Dendritic cell treated with granulocyte-macrophage colony-stimulating factor and Interleukin-4, amounts not matched to agents 40 ng/mL and 50 ng/mL, for 4 days (primary cell): ENCODE data around the gene PDX1.

Experiments
- H3K27ac Mint-ChIP-seq: one replicate; pipeline ENCODE4 v1.8.0; 2022; ENCODE audit warnings: mild to moderate bottlenecking, mixed read lengths
- H3K27me3 Mint-ChIP-seq: one replicate; pipeline ENCODE4 v1.8.0; 2022; ENCODE audit warnings: mild to moderate bottlenecking, mixed read lengths
- H3K36me3 Mint-ChIP-seq: one replicate; pipeline ENCODE4 v1.8.0; 2022; ENCODE audit warnings: low read depth, mixed read lengths
- H3K4me1 Mint-ChIP-seq: one replicate; pipeline ENCODE4 v1.8.0; 2022; ENCODE audit warnings: low read depth, mixed read lengths
- H3K4me3 Mint-ChIP-seq: one replicate; pipeline ENCODE4 v1.8.0; 2022; ENCODE audit warnings: mild to moderate bottlenecking, moderate library complexity, mixed read lengths
- H3K9me3 Mint-ChIP-seq: one replicate; pipeline ENCODE4 v1.8.0; 2022; ENCODE audit warnings: mixed read lengths
- intact Hi-C: fragments of 100-400 bp; cut with micrococcal nuclease; formaldehyde crosslinking; loops from one replicate; pipeline ENCODE4 v1.15.0; 2022

Gene PDX1

DNA sequence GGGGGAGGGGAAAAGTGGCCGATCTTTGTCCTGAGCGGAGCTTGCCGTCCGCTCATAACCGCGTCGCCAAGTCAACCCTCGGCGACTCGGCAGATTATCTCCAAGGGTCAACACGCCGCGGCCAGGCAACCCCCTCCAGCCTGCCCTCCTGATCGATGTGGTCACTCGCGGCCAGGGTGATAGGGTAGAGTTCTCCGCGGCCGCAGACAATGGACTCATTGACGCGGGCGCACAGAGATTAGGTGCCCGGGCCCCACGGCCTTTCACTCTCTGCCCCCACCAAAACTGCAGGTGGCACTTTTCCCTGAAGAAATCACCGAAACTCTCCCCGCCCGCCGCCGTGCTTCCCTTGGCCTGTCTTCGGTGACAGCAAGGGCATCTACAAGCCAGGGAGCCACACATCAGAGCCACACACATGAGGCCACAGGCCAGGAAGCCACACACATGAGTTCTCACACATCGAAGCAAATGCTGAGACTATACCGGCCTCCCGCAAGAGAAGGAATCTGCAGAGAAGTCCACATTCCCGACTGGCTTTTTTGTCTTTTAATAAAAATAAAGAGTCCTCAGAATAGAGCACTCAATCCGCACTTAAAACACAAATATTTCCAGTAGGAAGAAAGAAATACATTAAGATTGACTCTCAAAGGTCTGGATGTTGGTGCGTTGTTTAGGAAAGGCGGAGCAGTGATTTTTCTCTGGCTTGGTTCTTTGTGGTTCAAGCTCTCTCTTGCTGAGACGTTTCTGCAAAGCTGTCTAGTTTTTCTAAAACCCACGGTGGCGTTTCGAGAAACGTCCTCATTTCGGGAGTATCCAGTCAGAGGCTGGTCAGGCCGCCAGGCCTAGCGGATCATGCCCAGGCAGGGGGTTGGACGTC is 1.5 kb upstream of the PDX1 start:
- Mint-ChIP-seq H3K4me3 (no peak overlapping the region), H3K36me3 (no peaks in the 10 kb centered on the region), H3K27ac (no peak overlapping the region), H3K27me3 (peaks cover 93% of the 10 kb centered on the region), H3K9me3 (no peaks in the 10 kb centered on the region), H3K4me1 (peaks cover 32% of the 10 kb centered on the region)
- intact Hi-C loops = no loop called here

DNA sequence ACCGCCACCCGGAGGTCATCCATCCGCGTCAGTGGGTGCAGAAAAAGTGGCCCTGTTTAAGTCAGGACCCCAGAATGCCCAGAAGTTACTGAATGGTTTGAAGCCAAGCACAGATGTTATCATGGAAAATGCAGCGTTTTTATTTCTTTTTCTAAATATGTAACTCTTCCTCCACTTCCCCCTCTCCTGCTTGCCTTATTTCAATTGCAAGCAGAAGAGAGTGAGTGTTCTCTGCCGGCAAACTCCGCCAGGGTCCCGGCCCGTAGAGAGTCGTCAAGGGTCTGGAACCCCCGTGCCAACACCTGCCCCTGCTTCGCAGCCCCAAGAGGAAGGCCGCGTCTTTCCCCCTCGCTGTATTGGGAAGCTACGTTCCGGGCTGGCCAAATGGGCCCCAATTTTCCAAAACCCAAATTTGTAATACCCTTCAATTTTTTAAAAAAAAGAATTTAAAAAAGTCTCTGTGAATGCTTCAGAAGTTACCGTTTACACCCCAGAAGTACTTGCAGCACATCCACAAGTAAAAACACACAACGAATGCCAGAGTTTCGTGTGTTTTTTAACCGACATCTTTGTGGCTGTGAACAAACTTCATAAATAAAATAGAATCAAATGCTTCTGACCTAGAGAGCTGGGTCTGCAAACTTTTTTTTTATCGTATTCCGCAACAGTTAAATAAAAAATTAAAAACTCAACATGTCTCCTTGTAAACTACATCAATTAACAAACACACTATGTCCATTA is 712 bp upstream of the PDX1 start:
- H3K9me3 Mint-ChIP-seq = no peaks in the 10 kb centered on the region
- intact Hi-C loops = no loop called here
- H3K27me3 Mint-ChIP-seq = peaks cover 95% of the 10 kb centered on the region
- no peak overlapping the region for H3K27ac Mint-ChIP-seq
- H3K4me3 Mint-ChIP-seq = no peak overlapping the region
- H3K4me1 Mint-ChIP-seq = peaks cover 35% of the 10 kb centered on the region
- no peaks in the 10 kb centered on the region for H3K36me3 Mint-ChIP-seq

DNA sequence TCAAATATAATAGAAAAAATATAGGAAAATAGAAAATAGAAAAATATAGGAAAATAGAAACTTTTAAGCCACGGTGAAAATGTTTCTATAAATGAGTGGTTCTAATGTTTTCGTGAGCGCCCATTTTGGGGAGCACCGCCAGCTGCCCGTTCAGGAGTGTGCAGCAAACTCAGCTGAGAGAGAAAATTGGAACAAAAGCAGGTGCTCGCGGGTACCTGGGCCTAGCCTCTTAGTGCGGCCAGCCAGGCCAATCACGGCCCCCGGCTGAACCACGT is 204 bp upstream of the PDX1 start:
- intact Hi-C loops = no loop called here
- Mint-ChIP-seq H3K36me3 (no peaks in the 10 kb centered on the region), H3K4me1 (peaks cover 38% of the 10 kb centered on the region), H3K27ac (no peak overlapping the region), H3K27me3 (peaks cover 95% of the 10 kb centered on the region), H3K9me3 (no peaks in the 10 kb centered on the region), H3K4me3 (peak overlapping the region; percentile 55)

DNA sequence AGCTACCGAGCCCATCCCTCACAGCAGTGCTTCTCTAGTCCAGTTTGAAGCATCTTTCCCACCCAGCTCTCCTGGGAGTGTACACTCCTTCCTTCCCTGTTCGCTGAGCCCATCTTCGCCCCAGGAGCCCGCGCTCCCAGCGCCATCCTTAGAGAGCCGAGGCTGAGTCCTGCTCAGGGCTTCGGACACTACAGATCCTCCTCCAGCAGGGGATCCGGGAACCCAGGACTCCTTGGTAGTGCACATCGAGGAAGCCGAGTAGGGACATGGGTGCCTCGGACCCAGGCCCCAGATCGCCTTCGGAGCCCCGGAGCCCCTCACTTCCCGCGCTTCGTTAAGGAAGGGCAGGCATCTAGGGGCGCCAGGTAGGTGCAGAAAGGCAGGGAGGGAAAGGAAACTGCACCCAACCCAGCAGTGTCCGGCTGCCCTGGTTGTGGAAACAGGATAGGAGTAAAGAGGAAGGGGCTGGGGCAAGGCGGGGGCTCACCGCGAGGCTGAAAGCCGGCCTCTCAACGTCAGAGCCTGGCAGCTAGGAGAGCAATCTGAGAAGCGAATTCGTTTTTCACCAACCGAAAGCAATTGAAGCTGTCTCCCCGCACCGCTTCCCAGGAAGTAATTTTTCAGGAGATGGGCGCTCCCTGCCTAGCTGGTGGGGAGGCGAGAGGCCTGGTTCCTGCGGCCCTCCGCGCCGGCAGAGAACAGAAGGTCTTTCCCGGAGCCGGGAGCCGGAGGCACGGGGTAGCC is 1.0 kb downstream of the PDX1 start:
- H3K27me3 Mint-ChIP-seq = peaks cover 95% of the 10 kb centered on the region
- H3K4me1 Mint-ChIP-seq = peaks cover 35% of the 10 kb centered on the region
- no peaks in the 10 kb centered on the region for H3K36me3 Mint-ChIP-seq
- no peaks in the 10 kb centered on the region for H3K9me3 Mint-ChIP-seq
- intact Hi-C loops = no loop called here
- no peak overlapping the region for H3K27ac Mint-ChIP-seq
- peak overlapping the region; percentile 44 for H3K4me3 Mint-ChIP-seq

DNA sequence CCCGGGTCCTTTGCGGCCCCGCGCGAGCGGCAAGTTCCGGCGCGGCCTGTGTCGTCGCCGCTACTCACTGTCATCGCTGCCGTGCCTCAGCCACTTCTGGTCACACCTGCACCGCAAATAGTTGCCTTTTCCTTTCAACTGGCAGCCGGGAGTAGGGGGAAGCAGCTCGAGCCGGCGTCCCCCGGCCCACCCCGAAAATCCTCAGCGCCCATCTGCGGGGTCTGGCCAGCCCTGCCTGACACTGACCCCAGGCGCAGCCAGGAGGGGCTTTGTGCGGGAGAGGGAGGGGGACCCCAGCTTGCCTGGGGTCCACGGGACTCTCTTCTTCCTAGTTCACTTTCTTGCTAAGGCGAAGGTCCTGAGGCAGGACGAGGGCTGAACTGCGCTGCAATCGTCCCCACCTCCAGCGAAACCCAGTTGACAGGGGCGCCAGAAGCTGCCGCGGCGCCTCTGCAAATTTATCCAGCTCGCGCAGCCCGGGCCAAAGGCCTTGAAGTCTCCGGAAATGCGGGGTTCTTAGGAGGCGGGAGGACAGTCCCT is 1.7 kb downstream of the PDX1 start:
- intact Hi-C loops = no loop called here

DNA sequence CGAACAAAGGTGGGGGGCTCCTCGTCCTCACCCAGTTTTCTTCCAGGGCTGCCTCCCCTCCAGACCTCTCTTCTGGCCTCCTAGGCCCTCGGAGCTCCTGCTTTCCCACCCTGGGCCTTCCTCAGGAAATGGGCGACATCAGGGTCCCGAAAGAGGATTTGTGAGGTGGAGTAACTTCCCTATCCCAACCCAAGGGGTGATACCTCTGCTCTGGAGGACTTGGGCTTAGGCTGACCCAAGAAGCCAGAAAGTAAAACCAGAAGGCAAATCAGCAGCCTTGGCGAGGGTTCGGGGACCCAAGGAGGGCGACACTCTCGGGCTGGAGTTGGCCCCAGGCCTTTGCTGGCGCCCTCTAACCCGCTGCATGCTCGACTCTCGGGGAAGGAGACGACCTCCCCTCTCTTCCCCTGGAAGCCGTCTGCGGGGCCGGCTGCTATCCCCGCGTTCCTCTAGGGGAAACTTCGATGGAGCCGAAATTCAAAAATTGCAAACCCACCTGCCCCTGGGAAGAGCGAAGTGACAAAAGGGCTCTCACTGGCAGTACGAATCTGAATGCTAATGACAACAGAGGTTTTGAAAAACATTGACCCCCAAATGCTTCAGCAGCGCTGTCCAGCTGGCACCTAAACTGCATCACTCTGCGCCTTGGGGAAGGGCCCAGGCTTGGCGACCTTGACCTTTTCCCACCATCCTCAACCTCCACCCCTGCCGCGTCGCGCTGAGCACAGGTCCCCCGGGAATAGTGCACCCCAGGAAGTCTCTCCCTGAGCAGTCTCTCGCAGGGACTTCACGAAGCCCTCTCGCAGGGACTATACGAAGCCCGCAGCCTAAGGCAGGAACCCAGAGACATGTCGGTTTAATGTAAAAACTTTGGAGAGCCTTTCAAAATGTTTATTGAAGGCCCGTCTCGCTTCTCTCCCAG is 2.4 kb downstream of the PDX1 start:
- no peaks in the 10 kb centered on the region for H3K36me3 Mint-ChIP-seq
- no peak overlapping the region for H3K27ac Mint-ChIP-seq
- H3K9me3 Mint-ChIP-seq = no peaks in the 10 kb centered on the region
- no peak overlapping the region for H3K4me3 Mint-ChIP-seq
- H3K4me1 Mint-ChIP-seq = peaks cover 38% of the 10 kb centered on the region
- peaks cover 98% of the 10 kb centered on the region for H3K27me3 Mint-ChIP-seq
- intact Hi-C loops = no loop called here

More for the DNA sequence above, 1.7 kb downstream of the PDX1 start:
- H3K4me3 Mint-ChIP-seq = peak overlapping the region; percentile 44
- H3K9me3 Mint-ChIP-seq = no peaks in the 10 kb centered on the region
- H3K4me1 Mint-ChIP-seq = peaks cover 35% of the 10 kb centered on the region
- peaks cover 96% of the 10 kb centered on the region for H3K27me3 Mint-ChIP-seq
- no peak overlapping the region for H3K27ac Mint-ChIP-seq
- H3K36me3 Mint-ChIP-seq = no peaks in the 10 kb centered on the region

DNA sequence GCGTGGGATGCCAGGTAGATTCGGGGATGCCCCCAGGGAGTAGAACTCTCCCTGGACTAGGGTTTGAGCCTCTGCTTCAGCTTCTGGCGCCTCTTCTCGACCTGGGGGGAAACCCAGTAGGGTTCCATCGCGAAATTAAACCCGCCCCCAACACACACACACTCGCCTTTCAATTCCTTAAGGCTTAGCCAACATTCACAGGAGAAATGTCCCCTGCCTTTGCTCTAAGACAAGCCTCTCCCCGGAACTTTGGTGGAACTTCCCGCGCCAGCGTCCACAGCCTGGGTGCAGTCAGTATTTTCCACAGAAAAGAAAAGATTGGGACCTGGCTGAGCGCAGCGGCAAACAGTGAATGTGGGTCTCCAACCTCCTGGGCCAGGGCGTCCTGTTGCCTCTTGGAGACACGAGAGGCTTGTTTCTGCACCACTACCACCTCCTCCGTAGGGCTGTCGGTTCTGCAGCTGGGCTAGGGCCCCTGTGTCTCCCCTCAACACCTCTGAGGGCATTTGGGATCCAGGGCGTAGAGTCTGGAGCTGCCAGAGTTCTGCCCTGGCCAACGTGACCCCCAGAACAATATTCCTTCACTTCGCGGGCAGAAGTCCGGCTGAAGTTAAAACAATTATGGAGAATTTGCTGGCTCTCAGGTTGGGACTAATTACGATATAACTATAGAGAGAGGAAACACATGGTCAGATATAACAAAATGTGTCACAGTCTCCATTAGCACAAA is 3.2 kb downstream of the PDX1 start:
- peaks cover 98% of the 10 kb centered on the region for H3K27me3 Mint-ChIP-seq
- H3K36me3 Mint-ChIP-seq = no peaks in the 10 kb centered on the region
- H3K27ac Mint-ChIP-seq = no peak overlapping the region
- H3K4me1 Mint-ChIP-seq = peaks cover 31% of the 10 kb centered on the region
- no peak overlapping the region for H3K4me3 Mint-ChIP-seq
- no peaks in the 10 kb centered on the region for H3K9me3 Mint-ChIP-seq
- intact Hi-C loops = no loop called here

DNA sequence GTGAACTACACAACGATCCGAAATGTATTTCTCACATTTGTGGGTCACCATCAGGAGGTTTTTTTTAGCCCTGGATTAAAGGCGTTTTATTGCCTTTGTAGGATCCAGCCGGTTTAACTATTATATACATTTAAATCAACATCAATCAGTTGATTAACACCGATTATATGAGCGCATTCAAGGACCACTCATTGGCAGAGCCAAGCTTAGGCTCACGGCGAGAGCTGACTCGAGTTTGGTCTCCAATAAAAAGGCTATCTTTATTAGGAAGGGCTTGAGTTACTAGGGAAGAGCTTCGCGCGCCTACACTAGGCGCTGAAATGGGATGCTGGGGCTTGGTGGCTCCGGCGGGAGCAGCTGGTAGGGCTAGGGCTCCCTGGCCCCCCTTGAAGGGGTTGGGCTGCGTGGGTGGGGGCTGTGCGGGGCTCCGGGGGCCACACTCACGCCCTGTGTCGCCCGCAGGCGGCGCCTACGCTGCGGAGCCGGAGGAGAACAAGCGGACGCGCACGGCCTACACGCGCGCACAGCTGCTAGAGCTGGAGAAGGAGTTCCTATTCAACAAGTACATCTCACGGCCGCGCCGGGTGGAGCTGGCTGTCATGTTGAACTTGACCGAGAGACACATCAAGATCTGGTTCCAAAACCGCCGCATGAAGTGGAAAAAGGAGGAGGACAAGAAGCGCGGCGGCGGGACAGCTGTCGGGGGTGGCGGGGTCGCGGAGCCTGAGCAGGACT is 4.2 kb downstream of the PDX1 start:
- intact Hi-C loops = no loop called here
- Mint-ChIP-seq H3K36me3 (no peaks in the 10 kb centered on the region), H3K27ac (no peak overlapping the region), H3K9me3 (no peaks in the 10 kb centered on the region), H3K4me3 (no peak overlapping the region), H3K4me1 (peaks cover 23% of the 10 kb centered on the region), H3K27me3 (peaks cover 98% of the 10 kb centered on the region)

DNA sequence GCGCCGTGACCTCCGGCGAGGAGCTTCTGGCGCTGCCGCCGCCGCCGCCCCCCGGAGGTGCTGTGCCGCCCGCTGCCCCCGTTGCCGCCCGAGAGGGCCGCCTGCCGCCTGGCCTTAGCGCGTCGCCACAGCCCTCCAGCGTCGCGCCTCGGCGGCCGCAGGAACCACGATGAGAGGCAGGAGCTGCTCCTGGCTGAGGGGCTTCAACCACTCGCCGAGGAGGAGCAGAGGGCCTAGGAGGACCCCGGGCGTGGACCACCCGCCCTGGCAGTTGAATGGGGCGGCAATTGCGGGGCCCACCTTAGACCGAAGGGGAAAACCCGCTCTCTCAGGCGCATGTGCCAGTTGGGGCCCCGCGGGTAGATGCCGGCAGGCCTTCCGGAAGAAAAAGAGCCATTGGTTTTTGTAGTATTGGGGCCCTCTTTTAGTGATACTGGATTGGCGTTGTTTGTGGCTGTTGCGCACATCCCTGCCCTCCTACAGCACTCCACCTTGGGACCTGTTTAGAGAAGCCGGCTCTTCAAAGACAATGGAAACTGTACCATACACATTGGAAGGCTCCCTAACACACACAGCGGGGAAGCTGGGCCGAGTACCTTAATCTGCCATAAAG is 4.8 kb downstream of the PDX1 start:
- no peaks in the 10 kb centered on the region for H3K36me3 Mint-ChIP-seq
- intact Hi-C loops = no loop called here

DNA sequence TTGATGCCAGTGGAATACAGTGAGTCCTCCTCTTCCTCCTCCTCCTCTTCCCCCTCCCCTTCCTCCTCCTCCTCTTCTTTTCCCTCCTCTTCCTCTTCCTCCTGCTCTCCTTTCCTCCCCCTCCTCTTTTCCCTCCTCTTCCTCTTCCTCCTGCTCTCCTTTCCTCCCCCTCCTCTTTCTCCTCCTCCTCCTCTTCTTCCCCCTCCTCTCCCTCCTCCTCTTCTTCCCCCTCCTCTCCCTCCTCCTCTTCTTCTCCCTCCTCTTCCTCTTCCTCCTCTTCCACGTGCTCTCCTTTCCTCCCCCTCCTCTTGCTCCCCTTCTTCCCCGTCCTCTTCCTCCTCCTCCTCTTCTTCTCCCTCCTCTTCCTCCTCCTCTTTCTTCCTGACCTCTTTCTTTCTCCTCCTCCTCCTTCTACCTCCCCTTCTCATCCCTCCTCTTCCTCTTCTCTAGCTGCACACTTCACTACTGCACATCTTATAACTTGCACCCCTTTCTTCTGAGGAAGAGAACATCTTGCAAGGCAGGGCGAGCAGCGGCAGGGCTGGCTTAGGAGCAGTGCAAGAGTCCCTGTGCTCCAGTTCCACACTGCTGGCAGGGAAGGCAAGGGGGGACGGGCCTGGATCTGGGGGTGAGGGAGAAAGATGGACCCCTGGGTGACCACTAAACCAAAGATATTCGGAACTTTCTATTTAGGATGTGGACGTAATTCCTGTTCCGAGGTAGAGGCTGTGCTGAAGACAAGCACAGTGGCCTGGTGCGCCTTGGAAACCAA is 5.6 kb downstream of the PDX1 start:
- Mint-ChIP-seq H3K4me1 (peaks cover 21% of the 10 kb centered on the region), H3K27me3 (peaks cover 99% of the 10 kb centered on the region), H3K9me3 (no peaks in the 10 kb centered on the region), H3K36me3 (no peaks in the 10 kb centered on the region), H3K4me3 (no peak overlapping the region), H3K27ac (no peak overlapping the region)
- intact Hi-C loops = no loop called here

More for the DNA sequence above, 4.8 kb downstream of the PDX1 start:
- no peaks in the 10 kb centered on the region for H3K9me3 Mint-ChIP-seq
- peaks cover 23% of the 10 kb centered on the region for H3K4me1 Mint-ChIP-seq
- H3K27me3 Mint-ChIP-seq = peaks cover 98% of the 10 kb centered on the region
- no peak overlapping the region for H3K4me3 Mint-ChIP-seq
- H3K27ac Mint-ChIP-seq = no peak overlapping the region

DNA sequence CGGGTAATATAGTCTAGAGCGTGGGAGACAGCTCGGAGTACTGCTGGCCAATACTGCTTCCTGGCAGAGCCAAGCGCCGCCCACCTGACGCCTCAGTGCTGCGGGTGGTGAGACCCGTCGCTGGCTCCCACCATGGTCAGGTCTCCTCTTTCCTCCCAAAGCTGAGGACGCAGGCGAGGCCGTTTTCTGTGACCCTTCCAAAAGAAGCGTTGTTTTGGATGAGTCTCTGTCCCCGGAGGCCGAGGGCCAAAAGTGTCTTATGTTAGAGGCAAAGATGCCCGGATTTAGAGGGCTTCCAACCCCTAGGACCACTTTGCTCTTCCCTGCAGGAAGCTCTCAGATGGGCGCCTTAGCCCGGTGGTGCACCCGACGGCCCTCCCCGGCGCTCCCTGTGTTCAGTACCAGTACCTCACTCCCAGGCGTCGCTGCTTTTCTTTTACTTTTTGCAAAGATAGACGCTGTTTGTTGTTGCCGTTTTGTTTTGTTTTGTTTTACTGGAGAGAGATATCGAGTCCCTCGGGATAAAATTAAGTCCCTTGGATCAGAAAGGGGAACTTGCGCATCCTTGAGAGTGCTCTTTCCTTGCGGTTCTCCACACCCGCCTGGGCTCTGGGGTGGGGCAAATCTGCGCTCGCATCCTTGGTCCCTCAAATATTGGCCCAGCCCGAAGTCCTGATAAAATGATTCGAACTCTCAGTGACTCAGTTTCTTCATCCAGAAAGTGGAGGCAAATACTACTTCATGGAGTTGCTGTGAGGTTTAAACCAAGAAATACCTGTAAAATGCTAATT is 7.0 kb downstream of the PDX1 start:
- intact Hi-C loops = no loop called here
- Mint-ChIP-seq H3K4me1 (peaks cover 13% of the 10 kb centered on the region), H3K36me3 (no peaks in the 10 kb centered on the region), H3K27me3 (peaks cover 98% of the 10 kb centered on the region), H3K27ac (no peak overlapping the region), H3K4me3 (no peak overlapping the region), H3K9me3 (no peaks in the 10 kb centered on the region)
